Measurements from ENCODE around the gene ATP6V1G3. TPM values are rescaled to one million over a fixed set of nuclear protein-coding genes. Genes with fewer than 3 reads are reported as not detected.

ATP6V1G3 gene
- total and polyA plus RNA-seq, 11 donors, result not detected

- ATAC-seq (no peak), DNase-seq (no peak)
- H3K4me1 ChIP-seq, result no peaks in the 10 kb centered on the region
- intact Hi-C loops (cut with DNase I), result no loop called here
- H3K4me3 ChIP-seq, result no peak overlapping the region
- no peaks in the 10 kb centered on the region for H3K36me3 ChIP-seq
- no peak for TF ChIP-seq CTCF (IDR thresholded peaks at IDR 0.05)
- TF ChIP-seq POLR2A (IDR thresholded peaks at IDR 0.05), result no peak
- H3K27ac ChIP-seq, result no peak overlapping the region
- WGBS, 4 donors, result 94 to 98% (median 96%) methylated on average over 2 of the region's 2 CpGs
- no peaks in the 10 kb centered on the region for H3K27me3 ChIP-seq
- peaks cover 0 to 9% (median 5%) of the 10 kb centered on the region in 12 donors for H3K9me3 ChIP-seq
Measured at GRCh38 chr1:198575798-198576641, 35.5 kb upstream of the ATP6V1G3 start.

GRCh38 chr1:198575292-198575691 lies 34.8 kb upstream of the ATP6V1G3 start:
- ATAC-seq (no peak), DNase-seq (no peak)
- Histone ChIP-seq H3K4me3 (no peak overlapping the region), H3K36me3 (no peaks in the 10 kb centered on the region), H3K9me3 (peaks cover 0 to 2% (median 0%) of the 10 kb centered on the region in 12 donors), H3K27ac (no peak overlapping the region), H3K27me3 (no peaks in the 10 kb centered on the region), H3K4me1 (no peaks in the 10 kb centered on the region)
- TF ChIP-seq CTCF (IDR thresholded peaks at IDR 0.05), result no peak
- no peak for TF ChIP-seq POLR2A (IDR thresholded peaks at IDR 0.05)
- 59 to 69% (median 65%) methylated on average over 1 of the region's 1 CpG for WGBS, 4 donors
- intact Hi-C loops (cut with DNase I), result no loop called here

GRCh38 chr1:198574325-198574724 lies 33.8 kb upstream of the ATP6V1G3 start:
- H3K4me1 ChIP-seq, result no peaks in the 10 kb centered on the region
- no peaks in the 10 kb centered on the region for H3K9me3 ChIP-seq
- H3K36me3 ChIP-seq, result no peaks in the 10 kb centered on the region
- no peak for ATAC-seq
- H3K27ac ChIP-seq, result no peak overlapping the region
- intact Hi-C loops (cut with DNase I), result no loop called here
- 83 to 97% (median 90%) methylated on average over 1 of the region's 1 CpG for WGBS, 4 donors
- H3K27me3 ChIP-seq, result no peaks in the 10 kb centered on the region
- no peak overlapping the region for H3K4me3 ChIP-seq
- no peak for DNase-seq
- TF ChIP-seq CTCF (IDR thresholded peaks at IDR 0.05) (no peak), POLR2A (IDR thresholded peaks at IDR 0.05) (no peak)

GRCh38 chr1:198564716-198565115 lies 24.2 kb upstream of the ATP6V1G3 start:
- no peaks in the 10 kb centered on the region for H3K27me3 ChIP-seq
- no peak overlapping the region for H3K4me3 ChIP-seq
- intact Hi-C loops (cut with DNase I), result no loop called here
- no peak for DNase-seq
- 94 to 100% (median 95%) methylated on average over 1 of the region's 1 CpG for WGBS, 4 donors
- no peaks in the 10 kb centered on the region for H3K36me3 ChIP-seq
- no peaks in the 10 kb centered on the region for H3K9me3 ChIP-seq
- ATAC-seq, result no peak
- H3K27ac ChIP-seq, result no peak overlapping the region
- peaks cover 0 to 7% (median 0%) of the 10 kb centered on the region in 12 donors for H3K4me1 ChIP-seq
- TF ChIP-seq POLR2A (IDR thresholded peaks at IDR 0.05), result no peak
- no peak for TF ChIP-seq CTCF (IDR thresholded peaks at IDR 0.05)
